H4 (cell line): ENCODE results near the gene RSPRY1. TPM values are rescaled to one million over a fixed set of nuclear protein-coding genes. Genes with fewer than 3 reads are reported as not detected.
"Not testable (repeated sequence)": the region's sequence is repeated elsewhere in the genome, so short reads cannot be mapped to it uniquely, and the experiment has no call there.

Experiments used
- DNase-seq: peaks from one replicate; pipeline ENCODE4 v3.0.0-alpha.2; 2015; ENCODE audit warnings: low spot score
- total RNA-seq: library from RNA; depleted of rRNA; stranded (reverse); fragments of >200 nt; shearing (Covaris generic); gene quantifications from 2 replicates; pipeline ENCODE4 v1.2.3, GENCODE V29; 2014

Gene RSPRY1
- total RNA-seq, 1 experiment from 2014 or later: 28.6 TPM

DNA sequence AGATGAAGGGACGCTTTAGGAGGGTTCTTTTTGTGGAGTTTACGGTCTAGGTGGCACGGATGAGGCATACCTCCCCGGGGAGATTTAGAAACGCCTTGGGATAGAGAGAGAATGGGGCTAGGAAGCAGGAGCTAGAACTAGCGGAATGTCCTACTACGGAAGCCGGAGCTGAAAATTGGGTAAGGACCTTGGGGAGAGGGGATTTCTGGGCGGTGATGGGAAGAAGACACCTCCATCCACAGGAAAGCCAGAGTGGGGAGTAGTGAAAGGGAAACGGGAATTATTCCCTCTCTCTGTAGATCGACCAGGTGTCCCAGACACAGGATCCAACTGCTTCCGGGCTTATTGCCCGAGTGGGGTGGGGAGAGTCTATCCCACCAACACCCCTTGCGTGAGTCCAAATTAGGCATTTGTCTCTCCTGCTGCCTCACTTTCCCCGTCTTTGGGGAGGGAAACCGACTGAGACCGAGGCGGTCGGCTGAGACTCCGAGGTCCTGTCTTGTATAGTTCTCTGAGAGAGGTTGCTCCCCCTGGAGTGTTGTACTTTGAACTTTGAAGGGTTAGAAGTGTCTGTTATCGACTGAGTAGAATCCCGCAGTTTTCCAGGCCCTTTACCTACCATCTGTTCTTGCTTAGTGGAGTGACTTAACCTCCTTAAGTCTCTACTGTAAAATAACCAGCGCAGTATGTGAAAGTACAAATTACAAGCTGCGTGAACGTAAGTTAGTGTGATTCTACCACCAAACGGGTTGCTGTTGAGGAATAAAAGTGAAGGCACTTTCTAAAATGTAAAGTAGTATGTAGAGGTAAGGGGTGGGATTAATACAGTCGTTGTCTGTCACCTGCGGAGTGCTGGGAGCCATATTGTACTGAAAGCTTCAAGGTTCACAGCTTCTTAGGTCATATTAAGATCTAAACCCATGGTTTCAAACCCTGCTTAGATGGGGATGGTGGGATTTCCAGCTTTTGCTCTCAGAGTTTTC, 1.0 kb downstream of the RSPRY1 start:
- DNase-seq: no peak

GRCh38 chr16:57187902-57188710, 2.0 kb downstream of the RSPRY1 start:
- not testable (repeated sequence) for DNase-seq

GRCh38 chr16:57188711-57189002, 2.5 kb downstream of the RSPRY1 start:
- no peak for DNase-seq

- DNase-seq: not testable (repeated sequence)
These were observed 3.4 kb downstream of the RSPRY1 start for GRCh38 chr16:57189527-57189926.

GRCh38 chr16:57190136-57190535, 4.0 kb downstream of the RSPRY1 start:
- DNase-seq: no peak

- DNase-seq: peak; percentile 32
These were observed 5.0 kb downstream of the RSPRY1 start for GRCh38 chr16:57191056-57191571.

- DNase-seq: no peak
These were observed 6.0 kb downstream of the RSPRY1 start for GRCh38 chr16:57192146-57192545.

GRCh38 chr16:57192720-57193486, 6.8 kb downstream of the RSPRY1 start:
- no peak for DNase-seq

GRCh38 chr16:57194512-57194911, 8.4 kb downstream of the RSPRY1 start:
- no peak for DNase-seq

- no peak for DNase-seq
These were observed 10.2 kb downstream of the RSPRY1 start for GRCh38 chr16:57196286-57196685.

DNA sequence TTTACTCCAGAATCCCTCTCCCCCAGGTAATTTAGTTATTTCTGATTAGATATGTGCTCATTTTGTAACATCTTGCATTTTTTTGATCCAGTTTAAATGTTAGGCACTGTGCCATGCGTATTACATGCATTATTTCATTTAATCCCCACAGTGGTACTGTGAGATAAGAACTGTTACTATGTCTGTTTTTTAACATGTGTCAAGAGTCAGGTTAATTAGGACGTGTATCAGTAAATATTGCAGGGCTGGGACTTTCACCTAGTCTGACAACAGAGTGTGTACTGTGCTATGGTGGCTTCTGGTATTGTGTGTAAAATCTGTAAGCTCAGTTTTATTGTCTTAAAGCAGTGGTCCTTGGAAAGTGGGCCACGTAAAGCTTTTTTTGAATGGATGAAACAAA, 10.6 kb downstream of the RSPRY1 start:
- no peak for DNase-seq

- DNase-seq: not testable (repeated sequence)
These were observed 14.2 kb downstream of the RSPRY1 start for GRCh38 chr16:57200321-57200720.

DNA sequence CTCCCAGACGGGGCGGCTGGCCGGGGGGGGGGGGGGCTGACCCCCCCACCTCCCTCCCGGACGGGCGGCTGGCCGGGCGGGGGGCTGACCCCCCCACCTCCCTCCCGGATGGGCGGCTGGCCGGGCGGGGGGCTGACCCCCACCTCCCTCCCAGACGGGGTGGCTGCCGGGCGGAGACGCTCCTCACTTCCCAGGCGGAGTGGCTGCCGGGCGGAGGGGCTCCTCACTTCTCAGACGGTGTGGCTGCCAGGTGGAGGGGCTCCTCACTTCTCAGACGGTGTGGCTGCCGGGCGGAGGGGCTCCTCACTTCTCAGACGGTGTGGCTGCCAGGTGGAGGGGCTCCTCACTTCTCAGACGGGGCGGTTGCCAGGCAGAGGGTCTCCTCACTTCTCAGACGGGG, 14.8 kb downstream of the RSPRY1 start:
- not testable (repeated sequence) for DNase-seq

DNA sequence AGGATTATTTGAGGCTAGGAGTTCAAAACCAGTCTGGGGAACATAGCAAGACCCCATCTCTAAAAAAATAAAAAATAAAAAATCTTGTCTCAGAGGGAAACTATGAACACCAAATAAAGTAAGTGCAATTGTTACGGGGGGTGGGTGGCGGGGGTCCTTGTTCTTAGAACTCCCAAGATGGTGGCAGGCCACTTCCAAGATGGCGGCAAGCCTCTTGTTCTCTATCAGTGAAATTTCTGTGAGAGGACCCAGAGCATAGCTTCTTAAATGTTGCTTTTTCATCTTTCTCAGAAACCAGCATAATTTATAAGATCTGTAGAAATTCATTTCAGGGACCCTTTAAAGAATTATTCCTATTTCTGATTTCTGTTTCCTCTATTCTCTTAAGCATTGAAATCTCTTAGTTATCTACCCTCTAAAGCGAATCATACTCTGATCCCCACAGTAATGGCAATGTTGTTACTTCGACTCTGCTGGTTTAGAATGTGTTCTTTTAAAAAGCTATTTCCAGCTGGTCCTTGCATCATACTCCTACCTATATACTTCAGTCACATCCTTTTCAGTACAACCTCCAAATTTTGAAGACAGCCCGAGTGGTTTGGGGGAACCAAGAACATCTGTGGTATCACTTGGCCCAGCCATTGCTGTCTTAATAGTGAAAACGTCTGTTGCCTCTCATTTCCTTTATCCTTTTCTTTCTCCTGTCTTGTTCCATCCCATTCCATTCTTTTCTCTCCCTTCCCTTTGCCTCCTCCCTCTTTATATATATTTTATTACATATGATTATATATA, 16.2 kb downstream of the RSPRY1 start:
- no peak for DNase-seq

GRCh38 chr16:57203451-57203850, 17.3 kb downstream of the RSPRY1 start:
- DNase-seq: no peak

DNA sequence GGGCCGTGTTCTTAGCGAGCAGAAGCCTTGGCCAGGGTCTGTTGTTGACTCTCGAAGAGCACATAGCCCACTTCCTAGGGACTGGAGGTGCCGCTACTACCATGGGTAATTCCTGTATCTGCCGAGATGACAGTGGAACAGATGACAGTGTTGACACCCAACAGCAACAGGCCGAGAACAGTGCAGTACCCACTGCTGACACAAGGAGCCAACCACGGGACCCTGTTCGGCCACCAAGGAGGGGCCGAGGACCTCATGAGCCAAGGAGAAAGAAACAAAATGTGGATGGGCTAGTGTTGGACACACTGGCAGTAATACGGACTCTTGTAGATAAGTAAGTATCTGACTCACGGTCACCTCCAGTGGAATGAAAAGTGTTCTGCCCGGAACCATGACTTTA, 18.5 kb downstream of the RSPRY1 start:
- no peak for DNase-seq

DNA sequence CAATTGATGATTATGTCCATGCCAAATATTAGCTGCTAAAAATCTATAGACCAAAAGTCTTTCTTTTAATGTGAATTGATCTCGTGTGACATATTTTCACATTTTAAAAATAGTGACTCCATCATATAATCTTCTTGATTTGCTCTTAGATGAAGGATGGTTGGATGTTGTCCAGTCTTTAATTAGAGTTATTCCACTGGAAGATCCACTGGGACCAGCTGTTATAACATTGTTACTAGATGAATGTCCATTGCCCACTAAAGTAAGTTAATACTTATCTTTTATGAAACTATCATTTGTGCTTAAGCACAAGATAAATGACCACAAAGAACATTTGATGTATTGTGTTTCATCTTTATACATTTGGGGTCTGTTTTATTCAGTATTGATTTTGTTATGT, 22.8 kb downstream of the RSPRY1 start:
- no peak for DNase-seq

GRCh38 chr16:57209780-57210179, 23.7 kb downstream of the RSPRY1 start:
- no peak for DNase-seq

GRCh38 chr16:57213462-57213861, 27.3 kb downstream of the RSPRY1 start:
- no peak for DNase-seq

GRCh38 chr16:57216968-57217367, 30.8 kb downstream of the RSPRY1 start:
- no peak for DNase-seq

GRCh38 chr16:57223057-57223456, 36.9 kb downstream of the RSPRY1 start:
- DNase-seq: no peak
